ENCODE results near the gene TMCO2. TPM values are rescaled to one million over a fixed set of nuclear protein-coding genes. Genes with fewer than 3 reads are reported as not detected.

Gene TMCO2
- polyA plus RNA-seq, 1 donor (not counting 4 experiments of a cell fraction or from before 2014, with no cell fraction given): not detected

DNA sequence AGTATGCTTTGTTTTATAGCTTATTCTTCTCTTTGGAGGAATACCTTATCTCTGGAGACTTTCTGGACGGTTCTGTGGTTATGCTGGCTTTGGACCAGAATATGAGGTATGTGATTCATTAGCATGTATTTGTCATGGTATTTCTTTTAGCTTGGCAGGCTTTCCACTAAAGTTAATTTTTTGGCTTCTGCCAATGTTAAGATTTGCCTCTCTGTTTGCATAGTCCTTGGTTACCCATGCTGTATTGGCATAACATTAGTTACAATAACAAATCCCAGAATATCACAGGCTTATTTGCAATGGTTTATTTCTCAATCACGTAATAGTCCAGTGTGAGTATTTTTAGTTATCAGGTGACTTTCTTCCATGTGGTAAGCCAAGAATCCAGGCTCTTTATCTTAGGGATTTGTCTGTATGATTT, 20.0 kb downstream of the TMCO2 start:
- TF ChIP-seq, protein P1, sequence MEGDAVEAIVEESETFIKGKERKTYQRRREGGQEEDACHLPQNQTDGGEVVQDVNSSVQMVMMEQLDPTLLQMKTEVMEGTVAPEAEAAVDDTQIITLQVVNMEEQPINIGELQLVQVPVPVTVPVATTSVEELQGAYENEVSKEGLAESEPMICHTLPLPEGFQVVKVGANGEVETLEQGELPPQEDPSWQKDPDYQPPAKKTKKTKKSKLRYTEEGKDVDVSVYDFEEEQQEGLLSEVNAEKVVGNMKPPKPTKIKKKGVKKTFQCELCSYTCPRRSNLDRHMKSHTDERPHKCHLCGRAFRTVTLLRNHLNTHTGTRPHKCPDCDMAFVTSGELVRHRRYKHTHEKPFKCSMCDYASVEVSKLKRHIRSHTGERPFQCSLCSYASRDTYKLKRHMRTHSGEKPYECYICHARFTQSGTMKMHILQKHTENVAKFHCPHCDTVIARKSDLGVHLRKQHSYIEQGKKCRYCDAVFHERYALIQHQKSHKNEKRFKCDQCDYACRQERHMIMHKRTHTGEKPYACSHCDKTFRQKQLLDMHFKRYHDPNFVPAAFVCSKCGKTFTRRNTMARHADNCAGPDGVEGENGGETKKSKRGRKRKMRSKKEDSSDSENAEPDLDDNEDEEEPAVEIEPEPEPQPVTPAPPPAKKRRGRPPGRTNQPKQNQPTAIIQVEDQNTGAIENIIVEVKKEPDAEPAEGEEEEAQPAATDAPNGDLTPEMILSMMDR (optimal IDR thresholded peaks at IDR 0.05 in 1 of 3, IDR thresholded peaks at IDR 0.05 in 1 of 3, conservative IDR thresholded peaks at IDR 0.05 in 1 of 3; ENCODE audit: extremely low read depth in 1 of 3, insufficient read depth in 2 of 3, low read length in 3 of 3): no peak
- no peak for TF ChIP-seq EZH2 (IDR thresholded peaks at IDR 0.05; ENCODE audit: low read length)
- Histone ChIP-seq H3K27ac (ENCODE audit: control insufficient read depth, insufficient read depth, low read length) (peak overlapping the region; percentile 76), H4K20me1 (ENCODE audit: control insufficient read depth, extremely low read depth, insufficient read depth, low read length) (no peaks in the 10 kb centered on the region), H2AFZ (ENCODE audit: control insufficient read depth, low read length) (no peak overlapping the region), H3K9ac (ENCODE audit: control insufficient read depth, extremely low read depth, insufficient read depth, low read length) (peak overlapping the region; percentile 29), H3K79me2 (ENCODE audit: control insufficient read depth, insufficient read depth, low read length) (peaks cover 23% of the 10 kb centered on the region), H3K9me1 (ENCODE audit: control insufficient read depth, extremely low read depth, insufficient read depth, low read length) (no peaks in the 10 kb centered on the region), H3K4me1 (ENCODE audit: control insufficient read depth, extremely low read depth, insufficient read depth, low read length) (peaks cover 31% of the 10 kb centered on the region), H3K4me2 (ENCODE audit: control insufficient read depth, extremely low read depth, insufficient read depth, low read depth, low read length) (peak overlapping the region; percentile 51), H3K27me3 (ENCODE audit: control insufficient read depth, extremely low read depth, insufficient read depth, low read length) (no peaks in the 10 kb centered on the region), H3K4me3 (ENCODE audit: control insufficient read depth in 2 of 3, extremely low read depth in 1 of 3, insufficient read depth in 2 of 3, low read depth in 1 of 3, low read length in 3 of 3) (no peak overlapping the region), H3K9me3 (ENCODE audit: control insufficient read depth, low read depth, low read length) (no peaks in the 10 kb centered on the region), H3K36me3 (ENCODE audit: control insufficient read depth in 2 of 2, extremely low read depth in 1 of 2, insufficient read depth in 2 of 2, low read length in 2 of 2) (peaks cover 8 to 28% of the 10 kb centered on the region in 2 experiments)
- dilution Hi-C loops (cut with MboI; ENCODE audit: extremely low pct_ligation_motif_present, low sequenced_read_pairs): no loop called here
- DNase-seq (ENCODE audit: low read depth, low spot score) (no peak), FAIRE-seq (peak; percentile 81)

DNA sequence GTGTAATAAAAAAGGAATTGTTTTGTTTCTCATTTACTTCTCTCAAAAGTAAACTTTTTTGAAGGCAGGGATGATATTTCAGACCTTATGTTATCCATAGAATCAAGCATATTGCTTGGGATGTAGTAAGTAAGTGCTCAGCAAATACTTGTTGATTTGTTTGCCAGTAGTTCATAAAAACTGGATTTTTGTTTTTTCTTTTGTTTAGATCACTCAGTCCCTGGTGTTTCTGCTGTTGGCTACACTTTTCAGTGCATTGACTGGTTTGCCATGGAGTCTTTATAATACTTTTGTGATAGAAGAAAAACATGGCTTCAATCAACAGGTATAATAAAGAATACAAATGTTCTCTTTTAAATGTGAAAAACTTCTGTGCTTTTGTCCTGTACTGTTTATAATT, 20.5 kb downstream of the TMCO2 start:
- no peak for DNase-seq (ENCODE audit: low read depth, low spot score)
- Histone ChIP-seq H3K36me3 (ENCODE audit: control insufficient read depth in 2 of 2, extremely low read depth in 1 of 2, insufficient read depth in 2 of 2, low read length in 2 of 2) (peaks cover 6 to 25% of the 10 kb centered on the region in 2 experiments), H3K9me3 (ENCODE audit: control insufficient read depth, low read depth, low read length) (no peaks in the 10 kb centered on the region), H3K27me3 (ENCODE audit: control insufficient read depth, extremely low read depth, insufficient read depth, low read length) (no peaks in the 10 kb centered on the region), H3K27ac (ENCODE audit: control insufficient read depth, insufficient read depth, low read length) (peak overlapping the region; percentile 76), H3K4me1 (ENCODE audit: control insufficient read depth, extremely low read depth, insufficient read depth, low read length) (peaks cover 31% of the 10 kb centered on the region), H3K4me3 (ENCODE audit: control insufficient read depth in 2 of 3, extremely low read depth in 1 of 3, insufficient read depth in 2 of 3, low read depth in 1 of 3, low read length in 3 of 3) (no peak overlapping the region), H4K20me1 (ENCODE audit: control insufficient read depth, extremely low read depth, insufficient read depth, low read length) (no peaks in the 10 kb centered on the region), H3K4me2 (ENCODE audit: control insufficient read depth, extremely low read depth, insufficient read depth, low read depth, low read length) (no peak overlapping the region), H3K9ac (ENCODE audit: control insufficient read depth, extremely low read depth, insufficient read depth, low read length) (peak overlapping the region; percentile 46), H3K79me2 (ENCODE audit: control insufficient read depth, insufficient read depth, low read length) (peaks cover 18% of the 10 kb centered on the region), H3K9me1 (ENCODE audit: control insufficient read depth, extremely low read depth, insufficient read depth, low read length) (no peaks in the 10 kb centered on the region), H2AFZ (ENCODE audit: control insufficient read depth, low read length) (no peak overlapping the region)
- TF ChIP-seq, protein P1 (optimal IDR thresholded peaks at IDR 0.05 in 1 of 3, IDR thresholded peaks at IDR 0.05 in 1 of 3, conservative IDR thresholded peaks at IDR 0.05 in 1 of 3; ENCODE audit: extremely low read depth in 1 of 3, insufficient read depth in 2 of 3, low read length in 3 of 3): no peak
- TF ChIP-seq EZH2 (IDR thresholded peaks at IDR 0.05; ENCODE audit: low read length): no peak
- dilution Hi-C loops (cut with MboI; ENCODE audit: extremely low pct_ligation_motif_present, low sequenced_read_pairs): no loop called here
- no peak for FAIRE-seq
